SU-DHL-6 (cell line): ENCODE measurements around the gene TLR9.

Source experiments
- EZH2phosphoT487 ChIP-seq: fragments of 200-600 bp; sonication (generic), shearing (Covaris generic); conservative IDR thresholded peaks from 2 replicates; pipeline ENCODE4 v1.6.1; 2018; ENCODE audit warnings: mild to moderate bottlenecking, antibody characterized with exemption, low read length, moderate library complexity, mixed read lengths
- TF ChIP-seq, protein P1 (sequence below): fragments of 200-600 bp; sonication (generic); IDR thresholded peaks from one replicate; pipeline ENCODE4 v1.5.1; 2017; ENCODE audit warnings: antibody characterized with exemption, mild to moderate bottlenecking, low read length, moderate library complexity; ENCODE audit not compliant: insufficient read depth, poor library complexity, severe bottlenecking

DNA sequence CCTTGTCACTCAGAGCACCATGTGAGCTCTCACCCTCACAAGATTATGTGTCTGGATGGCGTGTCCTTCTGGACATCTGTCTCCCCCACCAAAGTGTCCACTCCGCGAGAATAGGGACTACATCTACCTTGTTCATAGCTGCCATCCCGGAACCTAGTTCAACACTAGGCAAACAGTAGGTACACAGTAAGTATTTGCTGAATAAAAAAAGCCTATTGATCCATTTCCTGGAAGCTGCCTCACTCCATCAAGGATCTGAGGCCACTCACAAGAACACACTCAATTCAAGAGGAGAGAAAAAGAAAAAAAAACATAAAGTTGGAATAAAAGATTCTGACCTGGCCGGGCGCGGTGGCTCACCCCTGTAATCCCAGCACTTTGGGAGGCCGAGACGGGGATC, 38.7 kb downstream of the TLR9 start:
- TF ChIP-seq, protein P1, sequence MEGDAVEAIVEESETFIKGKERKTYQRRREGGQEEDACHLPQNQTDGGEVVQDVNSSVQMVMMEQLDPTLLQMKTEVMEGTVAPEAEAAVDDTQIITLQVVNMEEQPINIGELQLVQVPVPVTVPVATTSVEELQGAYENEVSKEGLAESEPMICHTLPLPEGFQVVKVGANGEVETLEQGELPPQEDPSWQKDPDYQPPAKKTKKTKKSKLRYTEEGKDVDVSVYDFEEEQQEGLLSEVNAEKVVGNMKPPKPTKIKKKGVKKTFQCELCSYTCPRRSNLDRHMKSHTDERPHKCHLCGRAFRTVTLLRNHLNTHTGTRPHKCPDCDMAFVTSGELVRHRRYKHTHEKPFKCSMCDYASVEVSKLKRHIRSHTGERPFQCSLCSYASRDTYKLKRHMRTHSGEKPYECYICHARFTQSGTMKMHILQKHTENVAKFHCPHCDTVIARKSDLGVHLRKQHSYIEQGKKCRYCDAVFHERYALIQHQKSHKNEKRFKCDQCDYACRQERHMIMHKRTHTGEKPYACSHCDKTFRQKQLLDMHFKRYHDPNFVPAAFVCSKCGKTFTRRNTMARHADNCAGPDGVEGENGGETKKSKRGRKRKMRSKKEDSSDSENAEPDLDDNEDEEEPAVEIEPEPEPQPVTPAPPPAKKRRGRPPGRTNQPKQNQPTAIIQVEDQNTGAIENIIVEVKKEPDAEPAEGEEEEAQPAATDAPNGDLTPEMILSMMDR: no peak
- no peak for TF ChIP-seq EZH2phosphoT487
